Hematopoietic multipotent progenitor cell treated with erythropoietin and hydrocortisone succinate and interleukin-3 and kit ligand, for 8 days (in vitro differentiated cells): ENCODE results near the gene GDNF.
A peak's percentile ranks its signal among the peaks of the same experiment; 100 is the strongest.
"Not testable (repeated sequence)": the region's sequence is repeated elsewhere in the genome, so short reads cannot be mapped to it uniquely, and the experiment has no call there.

ENCODE experiments used
- DNase-seq: peaks from one replicate; pipeline ENCODE4 v3.0.0-alpha.2; 2015

The GDNF gene, protein sequence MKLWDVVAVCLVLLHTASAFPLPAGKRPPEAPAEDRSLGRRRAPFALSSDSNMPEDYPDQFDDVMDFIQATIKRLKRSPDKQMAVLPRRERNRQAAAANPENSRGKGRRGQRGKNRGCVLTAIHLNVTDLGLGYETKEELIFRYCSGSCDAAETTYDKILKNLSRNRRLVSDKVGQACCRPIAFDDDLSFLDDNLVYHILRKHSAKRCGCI

DNA sequence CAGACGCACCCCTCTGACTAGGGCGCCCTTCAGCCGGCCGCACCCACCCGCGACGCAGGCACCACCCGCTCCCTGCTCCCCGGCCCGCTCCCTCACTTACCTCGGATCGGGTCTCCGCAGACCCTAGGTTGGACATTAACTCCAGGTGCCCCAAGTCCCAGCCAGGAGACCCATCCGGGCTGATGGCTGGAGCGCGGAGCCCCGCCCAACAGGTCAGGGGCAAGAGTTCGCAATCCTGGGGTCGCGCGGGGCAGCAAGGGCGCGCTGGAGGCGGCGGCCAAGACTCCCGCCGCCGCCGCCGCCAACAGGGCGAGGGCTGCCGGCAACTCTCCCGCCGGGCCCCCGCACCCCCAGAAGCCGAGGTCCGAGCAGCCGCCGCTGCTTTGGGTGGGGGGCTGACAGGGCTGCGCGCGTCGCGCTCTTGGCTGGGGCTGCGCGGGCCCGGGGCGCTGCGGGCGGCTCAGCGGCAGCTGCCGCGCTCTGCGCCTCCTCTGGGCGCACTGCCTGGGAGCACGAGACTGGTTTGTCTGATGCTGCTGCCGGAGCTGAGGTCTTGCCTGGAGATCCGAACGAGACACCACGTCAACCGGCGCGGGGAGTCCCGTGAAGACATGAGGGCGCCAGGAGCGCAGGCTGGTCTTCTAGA lies at the start of gene GDNF:
TSS of gene GDNF (minus strand) at position 635 of the 646 bp plus-strand sequence. CDS start 5,245 bp downstream, outside the sequence.
- DNase-seq, result peak; percentile 16

DNA sequence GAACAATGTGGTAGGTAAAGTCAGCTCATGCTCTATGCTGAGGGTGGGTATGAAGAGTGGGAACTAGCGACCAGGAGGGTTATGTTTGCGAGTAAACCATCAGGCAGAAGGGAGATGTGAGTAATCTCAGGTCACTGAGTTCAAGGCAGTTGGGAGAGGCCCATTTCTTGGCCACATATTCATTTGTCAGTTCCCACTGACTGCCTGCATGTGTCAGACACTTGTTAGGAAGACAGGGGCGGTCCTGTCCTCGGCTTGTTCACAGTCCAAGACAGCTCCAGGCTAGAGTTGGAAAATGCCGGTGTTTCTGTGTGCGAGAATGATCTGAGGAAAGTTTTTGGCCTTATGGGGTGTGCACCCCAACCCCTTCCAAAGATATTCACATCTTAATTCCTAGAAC lies 48.6 kb upstream of the GDNF start:
- DNase-seq, result no peak

DNA sequence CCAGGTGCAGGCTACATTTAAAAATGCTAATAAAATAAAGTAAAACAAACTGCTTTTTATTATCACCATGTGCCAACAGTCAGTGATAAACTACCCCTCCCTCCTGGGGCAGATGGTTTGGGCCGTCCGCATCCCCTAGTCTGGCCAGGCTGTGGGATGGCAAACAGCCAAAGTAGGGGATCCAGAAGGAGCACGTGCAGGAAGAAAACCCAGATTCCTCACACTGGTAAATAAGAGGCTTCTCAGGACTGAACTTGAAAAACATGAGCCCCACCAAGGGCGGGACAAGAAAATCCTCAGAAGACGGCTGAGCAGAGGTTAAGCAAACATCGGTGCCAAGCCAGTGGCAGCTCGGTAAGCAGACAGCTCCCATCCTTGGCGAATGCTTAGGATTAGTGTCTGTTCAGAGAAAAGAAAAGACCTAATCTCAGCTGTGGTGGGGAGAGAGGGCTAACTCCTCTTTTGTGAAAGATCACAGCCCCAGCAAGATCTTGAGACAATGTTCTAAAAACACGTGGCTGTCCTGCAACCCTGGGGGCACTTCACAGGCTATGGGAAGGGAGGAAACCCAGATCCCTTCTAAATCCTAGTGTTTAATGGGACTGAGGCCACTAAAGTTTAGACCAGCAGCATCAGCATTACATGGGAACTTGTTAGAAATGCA lies 46.5 kb upstream of the GDNF start:
- DNase-seq, result no peak

DNA sequence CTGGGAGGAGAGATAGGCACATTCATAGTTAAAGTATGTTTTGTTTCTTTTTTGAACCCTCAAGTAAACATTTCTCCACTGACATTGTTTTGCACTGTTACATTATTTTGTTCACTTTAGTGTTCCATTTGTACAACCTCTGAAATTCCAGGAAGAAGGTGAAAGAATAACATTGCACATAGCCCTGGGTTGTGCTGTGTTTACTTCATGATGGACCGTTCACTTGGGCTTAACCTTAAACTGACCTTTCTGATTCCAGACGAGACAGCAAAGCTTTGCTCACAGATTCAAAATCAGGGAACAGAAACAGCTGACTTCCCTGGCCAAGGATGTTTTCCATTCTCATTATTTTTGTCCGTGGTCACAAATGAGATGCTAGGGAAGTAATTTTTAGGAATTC lies 42.8 kb upstream of the GDNF start:
- DNase-seq, result no peak

DNA sequence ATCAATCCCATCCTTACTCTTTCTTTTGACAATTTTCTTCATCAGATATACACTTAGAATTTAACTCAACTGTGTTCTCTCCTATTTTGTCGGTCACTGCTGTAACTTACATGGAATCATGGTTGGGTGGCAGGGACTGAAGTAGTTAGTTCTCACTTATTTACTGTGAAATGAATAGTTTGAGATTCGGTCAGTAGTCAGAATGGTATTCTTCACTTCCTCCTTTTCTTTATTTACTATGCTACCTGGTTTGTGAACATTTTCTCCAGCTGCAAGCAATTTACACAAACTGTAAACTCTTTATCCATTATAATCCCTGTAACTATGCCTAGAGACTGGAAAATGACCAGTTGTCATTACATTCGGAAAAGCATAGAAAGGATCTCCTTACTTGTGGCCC lies 41.5 kb upstream of the GDNF start:
- no peak for DNase-seq

DNA sequence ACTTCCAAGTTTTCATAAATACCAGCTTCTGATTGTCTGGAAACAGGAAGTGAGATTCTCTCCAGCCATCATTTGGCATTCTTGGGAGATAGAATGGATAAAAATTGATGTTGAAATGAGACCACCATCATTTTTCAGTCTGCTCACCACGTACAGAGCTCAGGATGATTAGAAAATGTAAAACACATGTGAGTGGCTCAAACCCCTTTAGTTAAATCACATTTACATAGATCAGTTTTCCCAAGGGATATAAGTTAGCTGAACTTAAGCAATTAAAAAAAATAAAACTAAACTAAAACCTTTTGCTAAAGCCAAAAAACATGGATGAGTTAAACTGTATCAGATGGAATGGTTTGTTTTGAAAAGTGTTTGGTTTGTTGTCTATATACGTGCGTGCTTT lies 37.1 kb upstream of the GDNF start:
- DNase-seq, result no peak

DNA sequence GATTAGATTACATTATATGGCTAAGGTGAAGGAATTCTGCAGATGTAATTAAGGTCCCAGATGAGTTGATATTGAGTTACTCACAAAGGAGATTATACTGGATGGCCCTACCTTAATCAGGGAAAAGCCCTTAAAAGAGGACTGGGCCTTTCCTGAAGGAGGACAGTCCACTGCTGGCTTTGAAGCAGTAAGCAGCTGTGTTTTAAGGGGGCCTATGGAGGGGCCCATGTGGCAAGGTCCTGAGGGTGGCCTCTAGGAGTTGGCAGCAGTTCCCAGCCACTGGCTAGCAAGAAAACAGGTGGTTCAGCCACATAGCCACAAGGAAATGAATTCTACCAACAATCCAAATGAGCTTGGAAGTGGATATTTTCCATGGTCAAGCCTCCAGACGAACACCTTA lies 36.4 kb upstream of the GDNF start:
- no peak for DNase-seq

DNA sequence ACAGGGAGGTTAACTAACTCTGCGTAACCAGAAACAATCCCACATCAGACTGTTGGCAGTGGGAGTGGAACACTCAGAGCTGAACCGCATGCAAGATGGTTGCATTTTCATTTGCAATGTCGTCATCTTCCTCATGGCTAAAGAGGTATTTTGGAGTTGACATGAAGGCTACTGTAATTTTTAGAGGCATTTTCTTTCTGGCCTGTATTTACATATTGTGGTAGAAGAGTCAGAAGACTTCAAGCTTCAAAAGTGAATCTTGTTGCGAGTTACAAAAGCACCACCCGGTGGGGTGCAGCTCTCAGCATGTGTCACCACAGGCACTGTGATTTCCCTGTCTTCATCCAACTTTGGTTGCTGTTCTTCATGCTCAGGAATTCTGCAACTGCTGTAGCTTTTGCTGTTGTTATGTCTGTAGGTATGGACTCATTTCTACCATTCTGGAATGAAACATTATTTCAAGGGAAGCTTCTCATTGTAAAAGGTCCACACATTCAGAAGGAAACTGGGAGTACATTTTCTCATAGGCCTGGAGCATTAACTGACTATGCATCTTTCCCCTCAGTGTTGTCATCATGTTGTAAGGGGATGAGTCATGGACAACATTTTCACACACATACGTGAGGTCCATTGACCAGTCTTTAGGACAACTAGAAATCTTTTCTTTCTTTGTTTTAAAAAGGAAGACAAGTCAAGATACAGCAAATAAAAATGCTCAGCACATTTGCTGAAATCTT lies 35.4 kb upstream of the GDNF start:
- no peak for DNase-seq

DNA sequence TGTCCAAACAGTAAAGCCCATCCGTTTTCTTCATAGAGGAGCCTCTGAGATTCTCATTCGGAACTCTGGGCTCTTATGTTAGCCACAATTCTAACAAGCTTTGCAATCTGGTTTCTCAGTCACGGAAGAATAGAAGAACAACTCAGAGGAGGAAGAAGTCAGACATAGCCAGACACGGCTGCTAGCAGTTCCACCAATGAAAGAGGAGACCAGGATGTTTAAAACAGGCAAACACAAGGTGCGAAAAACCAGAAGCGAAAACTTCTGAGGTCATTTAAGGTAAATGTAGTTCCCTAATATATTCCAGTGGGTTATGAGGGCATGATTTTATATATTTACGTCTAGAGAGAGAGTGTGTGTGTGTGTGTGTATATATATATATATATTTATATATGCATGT lies 34.1 kb upstream of the GDNF start:
- DNase-seq, result no peak

DNA sequence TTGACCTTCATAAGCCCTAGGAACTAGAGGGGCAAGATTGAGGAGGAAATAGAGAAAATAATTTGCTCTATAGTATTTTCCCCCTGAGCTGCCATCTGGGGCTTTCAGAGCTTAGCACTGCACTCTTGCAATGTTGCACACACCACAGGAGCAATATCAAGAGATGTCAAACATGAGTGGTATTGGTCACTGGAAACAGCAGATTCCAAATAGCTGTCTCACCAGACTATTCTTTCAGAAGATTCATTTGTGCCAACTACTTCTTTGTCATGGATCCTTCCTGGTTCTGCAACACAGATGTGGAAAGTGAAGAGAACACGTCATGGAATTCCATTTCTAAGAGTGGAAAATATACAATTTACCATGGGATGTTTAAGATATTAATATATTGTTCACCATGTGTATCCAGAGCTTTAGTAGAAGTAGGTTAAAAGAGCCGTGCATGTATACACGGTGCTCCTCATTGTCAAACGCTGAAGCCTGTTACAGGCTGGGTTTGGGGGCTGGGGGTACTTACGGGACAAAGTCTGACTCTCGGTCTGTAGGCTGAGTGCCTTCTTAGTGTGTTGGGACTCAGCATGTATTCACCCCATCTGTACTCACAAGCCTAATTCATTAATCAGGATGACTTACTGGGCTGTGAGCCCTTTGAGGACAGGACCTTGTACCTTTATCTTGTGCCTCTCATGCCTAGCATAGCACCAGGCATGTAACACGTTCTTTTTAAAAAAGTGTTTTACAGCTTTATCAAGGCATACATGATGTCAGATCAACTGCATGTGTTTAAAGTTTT lies 31.4 kb upstream of the GDNF start:
- DNase-seq, result no peak

DNA sequence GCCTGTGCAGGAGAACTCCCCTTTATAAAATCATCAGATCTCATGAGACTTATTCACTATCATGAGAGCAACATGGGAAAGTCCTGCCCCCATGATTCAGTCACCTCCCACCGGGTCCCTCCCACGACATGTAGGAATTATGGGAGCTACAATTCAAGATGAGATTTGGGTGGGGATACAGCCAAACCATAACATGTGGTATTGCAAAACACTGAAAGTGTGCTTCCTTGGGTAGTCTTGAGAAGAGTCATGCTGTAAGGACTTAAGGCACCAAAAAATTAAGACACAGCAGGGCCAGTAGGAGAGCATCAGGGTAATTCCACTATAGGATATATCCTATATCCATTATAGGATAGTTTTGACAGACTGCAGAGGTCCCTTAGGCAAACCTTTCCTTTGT lies 29.4 kb upstream of the GDNF start:
- no peak for DNase-seq

DNA sequence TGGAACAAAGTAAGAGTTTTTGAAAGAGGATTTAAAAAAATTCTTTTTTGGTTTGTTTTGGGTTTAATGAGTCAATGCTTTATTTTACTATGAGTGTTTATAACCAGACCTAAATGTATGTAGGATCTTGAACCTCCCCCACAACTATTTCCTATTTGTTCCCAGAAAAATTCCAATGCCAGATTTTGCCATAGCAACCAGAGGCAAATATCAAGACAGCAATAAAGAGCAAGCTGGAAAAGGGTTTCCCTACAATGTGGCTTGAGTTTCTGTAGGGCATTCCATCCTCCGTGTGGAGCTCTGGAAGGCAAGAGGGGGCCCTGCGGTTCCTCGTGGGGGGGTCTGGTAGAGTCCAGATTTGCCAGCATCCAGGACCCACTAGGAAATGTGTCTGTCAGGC lies 27.8 kb upstream of the GDNF start:
- DNase-seq, result no peak

DNA sequence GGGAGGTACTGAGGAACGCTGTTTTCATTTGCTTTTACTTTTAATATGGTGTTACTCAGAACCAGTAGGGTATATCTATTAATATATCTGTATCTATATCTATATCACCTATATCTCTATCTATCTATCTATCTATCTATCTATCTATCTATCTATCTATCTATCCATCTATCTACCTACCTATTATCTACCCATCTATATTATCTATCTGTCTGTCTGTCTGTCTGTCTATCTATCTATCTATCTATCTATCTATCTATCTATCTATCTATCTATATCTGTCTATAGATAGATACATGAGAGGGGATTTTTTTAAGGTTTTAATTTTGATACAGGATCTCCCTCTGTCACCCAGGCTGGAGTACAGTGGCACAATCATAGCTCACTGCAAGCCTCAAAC lies 23.1 kb upstream of the GDNF start:
- not testable (repeated sequence) for DNase-seq

DNA sequence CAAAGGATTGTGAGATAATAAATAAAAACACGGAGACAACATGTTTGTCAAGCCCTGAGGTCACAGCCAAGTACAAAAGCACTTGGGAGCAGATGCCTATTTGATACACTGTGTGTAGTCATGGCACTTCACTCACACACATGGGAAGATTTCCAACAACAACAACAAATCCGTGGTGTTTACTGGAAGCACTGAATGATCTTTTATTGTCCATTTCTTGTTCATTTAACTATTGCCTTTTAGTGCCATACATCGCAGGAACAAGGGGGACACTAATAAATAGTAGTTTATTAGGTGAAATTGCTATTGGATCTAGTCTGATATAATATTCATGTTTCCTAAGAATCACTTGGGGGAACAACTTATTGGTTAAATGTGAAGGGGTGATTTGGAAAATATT lies 20.4 kb upstream of the GDNF start:
- no peak for DNase-seq

DNA sequence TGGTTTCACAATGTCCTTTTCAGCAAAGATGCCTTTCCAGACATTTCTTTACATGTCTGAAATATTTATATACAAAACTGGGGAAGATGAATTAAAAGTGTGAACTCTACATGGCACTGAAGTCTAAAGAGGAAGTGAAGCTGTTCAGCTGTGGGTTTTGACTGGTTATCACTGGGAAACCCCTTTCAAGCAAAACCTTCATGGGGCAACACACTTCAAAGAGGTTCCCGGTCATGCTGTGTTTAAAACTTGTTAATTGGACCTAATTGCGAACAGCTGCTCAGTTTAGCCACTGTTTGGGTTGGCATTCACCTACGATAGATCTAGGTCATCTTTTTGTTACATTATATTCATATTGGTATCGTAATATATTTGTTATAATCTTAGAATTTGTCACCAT lies 20.0 kb upstream of the GDNF start:
- DNase-seq, result no peak

DNA sequence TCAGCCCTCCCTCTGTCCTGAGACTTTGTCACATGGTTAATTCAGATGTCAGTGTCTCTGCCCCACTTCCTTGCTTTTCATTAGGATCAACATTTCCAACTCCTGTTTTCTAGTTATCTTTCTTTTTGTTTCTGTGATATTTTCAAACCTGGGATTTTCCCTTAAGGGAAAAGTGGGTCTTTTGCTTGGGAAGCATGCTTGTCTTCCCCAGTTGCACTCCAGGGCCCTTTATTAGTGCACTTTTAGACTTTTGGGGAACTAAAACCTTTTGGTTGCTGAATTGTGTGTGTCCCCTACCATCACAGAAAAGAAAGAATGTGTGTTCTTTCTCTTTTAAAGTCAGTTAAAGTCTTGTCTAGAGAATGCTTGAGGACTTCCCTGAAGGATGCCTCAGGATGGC lies 18.4 kb upstream of the GDNF start:
- no peak for DNase-seq

DNA sequence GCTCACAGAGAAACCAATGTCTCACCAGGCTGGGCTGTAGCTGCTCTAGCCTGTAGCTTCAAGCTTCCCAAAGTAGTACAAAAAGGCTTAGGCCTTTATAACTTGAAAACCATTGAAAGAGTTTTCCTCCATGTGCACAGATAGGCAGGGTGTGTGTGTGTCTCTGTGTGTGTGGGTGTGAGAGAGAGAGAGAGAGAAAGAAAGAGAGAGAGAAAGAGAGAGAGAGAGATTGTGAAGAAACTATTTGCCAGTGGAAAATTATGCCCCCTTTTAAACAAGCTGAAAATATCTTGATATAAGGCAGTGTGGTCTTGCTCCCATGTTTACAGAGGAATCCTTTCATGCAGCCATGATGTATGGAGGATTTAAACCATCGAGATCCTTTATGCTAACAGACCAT lies 17.9 kb upstream of the GDNF start:
- DNase-seq, result no peak

DNA sequence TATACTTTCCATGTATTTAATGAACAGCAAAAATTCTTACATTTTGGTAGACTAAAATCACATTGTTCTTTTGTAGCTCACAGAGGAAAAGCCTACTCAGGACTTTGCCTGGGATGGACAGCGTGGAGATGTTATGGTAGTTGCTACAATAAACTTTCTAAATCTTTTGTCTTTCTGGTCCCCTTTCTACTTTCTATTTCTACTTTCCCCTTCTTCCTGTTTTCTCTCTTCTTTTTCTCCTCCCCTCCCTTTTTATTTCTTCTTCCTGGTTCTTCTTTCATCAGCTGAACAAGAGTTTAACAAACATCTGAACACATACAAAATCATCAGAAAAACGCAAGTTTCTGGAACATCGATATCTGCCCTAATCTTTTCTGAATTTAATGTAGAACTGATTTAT lies 15.6 kb upstream of the GDNF start:
- no peak for DNase-seq

DNA sequence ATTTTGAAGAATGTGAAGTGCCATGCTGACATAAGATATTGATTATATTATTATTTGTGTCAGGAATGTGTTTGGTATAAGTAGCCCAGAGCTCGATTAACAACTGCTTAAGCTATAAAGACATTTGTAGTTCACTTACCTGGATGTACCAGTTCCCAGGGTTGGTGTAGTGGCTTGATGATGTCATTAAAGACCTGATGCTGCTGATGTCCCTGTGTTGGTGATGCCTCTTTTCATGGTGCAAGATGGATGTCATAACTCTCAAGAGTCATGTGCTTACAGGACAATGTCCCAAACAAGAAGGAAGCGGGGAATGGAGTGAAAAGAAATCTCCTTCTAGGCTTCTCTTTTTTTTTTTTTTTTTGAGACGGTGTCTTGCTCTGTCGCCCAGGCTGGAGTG lies 11.5 kb upstream of the GDNF start:
- no peak for DNase-seq

DNA sequence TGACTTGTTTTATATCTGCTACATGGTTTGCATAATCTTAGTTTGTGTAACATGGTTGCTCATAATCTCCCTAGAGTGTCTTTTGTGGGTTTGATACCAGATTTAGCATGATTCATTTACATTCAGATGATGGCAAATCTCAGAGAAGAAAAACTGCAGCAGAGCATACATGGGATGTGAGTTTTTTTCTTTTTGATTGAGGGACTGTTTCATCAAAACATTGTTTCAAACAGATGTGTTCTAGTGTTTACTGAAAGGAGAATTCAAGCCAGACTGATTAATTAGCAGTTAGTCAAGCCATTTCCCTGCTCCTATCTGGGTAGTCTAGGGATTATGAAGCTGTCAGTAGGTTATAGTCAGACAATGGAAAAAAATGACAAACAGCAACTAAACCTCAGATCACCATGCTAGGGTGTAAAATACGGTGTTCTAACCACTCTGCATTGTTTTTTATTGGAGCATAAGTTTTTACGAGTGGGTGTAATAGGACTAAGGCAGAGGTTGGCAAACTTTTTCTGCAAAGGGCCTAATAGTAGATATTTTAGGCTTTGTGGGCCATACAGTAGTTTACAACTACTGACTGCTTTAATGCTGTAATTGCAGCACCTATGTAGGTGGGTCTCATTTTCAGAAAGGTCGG lies 10.5 kb upstream of the GDNF start:
- no peak for DNase-seq

DNA sequence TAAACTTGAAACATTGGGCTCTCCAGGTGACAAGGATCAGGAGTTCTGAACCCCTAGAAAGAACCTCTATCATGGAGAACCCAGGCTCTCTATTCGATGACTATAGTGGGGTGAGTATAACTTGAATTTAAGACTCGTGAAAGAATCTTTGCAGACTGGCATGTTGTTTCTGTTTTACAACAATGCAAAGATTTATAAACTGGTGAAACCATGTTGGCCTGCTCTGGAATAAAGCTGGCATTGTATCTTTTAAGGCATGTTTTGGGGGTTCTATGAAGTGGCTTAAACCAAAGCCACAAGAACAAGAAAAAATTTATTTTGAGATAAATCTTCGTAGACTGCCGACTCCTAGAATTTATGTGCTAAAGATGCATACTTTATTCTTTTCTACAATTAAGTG lies 9.8 kb upstream of the GDNF start:
- no peak for DNase-seq

DNA sequence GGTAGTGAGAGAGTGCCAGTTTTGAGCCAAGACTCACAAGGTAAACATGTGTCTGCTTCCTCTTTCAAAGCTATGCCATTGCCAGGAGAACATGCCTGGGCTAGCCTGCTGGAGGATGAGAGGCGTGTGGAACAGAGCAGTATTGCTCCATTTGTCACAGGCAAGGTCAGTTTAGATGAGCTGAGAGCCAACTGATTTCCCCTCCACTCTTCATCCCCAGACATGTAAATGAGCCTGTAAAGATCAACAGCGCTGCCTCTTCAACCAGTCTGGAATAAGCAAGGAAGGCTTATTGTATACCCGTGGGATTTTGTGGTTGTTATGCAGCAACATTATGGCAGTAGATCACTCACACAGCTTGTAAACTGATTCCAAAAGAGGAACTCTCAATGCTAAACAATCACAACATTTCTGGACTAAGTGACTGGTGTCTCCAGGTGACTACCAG lies 8.2 kb upstream of the GDNF start:
- DNase-seq, result peak; percentile 8
